HG03060 (cell line): Measurements from ENCODE around the gene TMEM25.
"Not testable (repeated sequence)": the region's sequence is repeated elsewhere in the genome, so short reads cannot be mapped to it uniquely, and the experiment has no call there.

Source experiments
- ATAC-seq: cut with Tn5 transposase; IDR thresholded peaks from one replicate; pipeline ENCODE4 v1.9.1; 2021; ENCODE audit warnings: low read depth, moderate number of reproducible peaks; ENCODE audit not compliant: unreplicated experiment

TMEM25 gene

GRCh38 chr11:118574636-118575035, 43.6 kb downstream of the TMEM25 start:
- no peak for ATAC-seq

GRCh38 chr11:118577995-118578394, 47.0 kb downstream of the TMEM25 start:
- not testable (repeated sequence) for ATAC-seq

GRCh38 chr11:118581057-118581456, 50.1 kb downstream of the TMEM25 start:
- ATAC-seq, result no peak
